Left ventricle myocardium inferior (tissue), 1 donor: ENCODE results near the gene EPHA2. TPM values are rescaled to one million over a fixed set of nuclear protein-coding genes. Genes with fewer than 3 reads are reported as not detected.

Source experiments
- DNase-seq: peaks from one replicate; pipeline ENCODE4 v3.0.0-alpha.2; 2020
- H3K27ac ChIP-seq: fragments of 200-600 bp; replicated peaks from 2 replicates; pipeline ENCODE4 v1.8.0; 2021
- H3K27me3 ChIP-seq: fragments of 200-600 bp; 2 replicates; pipeline ENCODE4 v1.8.0; 2021; ENCODE audit warnings: low read depth
- H3K36me3 ChIP-seq: fragments of 200-600 bp; 2 replicates; pipeline ENCODE4 v1.8.0; 2021
- H3K4me1 ChIP-seq: fragments of 200-600 bp; 2 replicates; pipeline ENCODE4 v1.8.0; 2021
- H3K4me3 ChIP-seq: fragments of 200-600 bp; 2 replicates; pipeline ENCODE4 v1.8.0; 2021; ENCODE audit warnings: mild to moderate bottlenecking, moderate library complexity
- H3K9me3 ChIP-seq: fragments of 200-600 bp; replicated peaks from 2 replicates; pipeline ENCODE4 v1.8.0; 2021
- CTCF ChIP-seq: fragments of 200-600 bp; IDR thresholded peaks from 2 replicates; pipeline ENCODE4 v1.8.0; 2021; ENCODE audit warnings: antibody characterized with exemption, mild to moderate bottlenecking, borderline replicate concordance
- intact Hi-C: fragments of 100-400 bp; cut with micrococcal nuclease; formaldehyde crosslinking; loops from one replicate; pipeline ENCODE4 v1.11.0; 2022
- total RNA-seq: library from RNA; stranded (reverse); fragmentation: NEBNext Ultra II Directional; extraction: Animal tissue kit (Norgen Biotek cat#: 25700); gene quantifications from one replicate; pipeline ENCODE4 v1.2.1, GENCODE V29; 2021
- donor health status: DM: no; HTN: yes; CAD: no; lungs with severe emphysema.

The EPHA2 gene
- total RNA-seq, 1 donor from 2014 or later: 9.6 TPM

GRCh38 chr1:16077406-16078245 is 78.2 kb downstream of the EPHA2 start:
- no peak for TF ChIP-seq CTCF
- intact Hi-C loops: loop anchor here (2.0 to 5.0 kb wide), 2 partner anchors 109 to 165 kb away; no protein-coding TSS in a partner anchor

GRCh38 chr1:16076865-16077238 is 79.0 kb downstream of the EPHA2 start:
- TF ChIP-seq CTCF: no peak
- H3K9me3 ChIP-seq: no peaks in the 10 kb centered on the region
- peaks cover 16% of the 10 kb centered on the region for H3K27me3 ChIP-seq
- H3K36me3 ChIP-seq: no peaks in the 10 kb centered on the region
- H3K4me1 ChIP-seq: peaks cover 64% of the 10 kb centered on the region
- H3K27ac ChIP-seq: peak overlapping the region; percentile 64
- DNase-seq: peak; percentile 45
- H3K4me3 ChIP-seq: no peak overlapping the region
- intact Hi-C loops: loop anchor here (5.0 kb wide), 1 partner anchor 165 kb away; no protein-coding TSS in a partner anchor

More at GRCh38 chr1:16077406-16078245, 78.2 kb downstream of the EPHA2 start:
- no peak overlapping the region for H3K4me3 ChIP-seq
- H3K27me3 ChIP-seq: peaks cover 11% of the 10 kb centered on the region
- H3K9me3 ChIP-seq: no peaks in the 10 kb centered on the region
- no peaks in the 10 kb centered on the region for H3K36me3 ChIP-seq
- peak overlapping the region; percentile 64 for H3K27ac ChIP-seq
- H3K4me1 ChIP-seq: peaks cover 71% of the 10 kb centered on the region
- no peak for DNase-seq

GRCh38 chr1:16076031-16076864 is 79.6 kb downstream of the EPHA2 start:
- peaks cover 58% of the 10 kb centered on the region for H3K4me1 ChIP-seq
- TF ChIP-seq CTCF: no peak
- peak overlapping the region; percentile 64 for H3K27ac ChIP-seq
- peaks cover 16% of the 10 kb centered on the region for H3K27me3 ChIP-seq
- intact Hi-C loops: loop anchor here (5.0 kb wide), 1 partner anchor 166 kb away; no protein-coding TSS in a partner anchor
- DNase-seq: no peak
- H3K9me3 ChIP-seq: no peaks in the 10 kb centered on the region
- no peak overlapping the region for H3K4me3 ChIP-seq
- no peaks in the 10 kb centered on the region for H3K36me3 ChIP-seq

GRCh38 chr1:16075337-16076030 is 80.4 kb downstream of the EPHA2 start:
- Histone ChIP-seq H3K27ac (no peak overlapping the region), H3K27me3 (peaks cover 16% of the 10 kb centered on the region), H3K9me3 (no peaks in the 10 kb centered on the region), H3K36me3 (no peaks in the 10 kb centered on the region), H3K4me1 (peaks cover 50% of the 10 kb centered on the region), H3K4me3 (no peak overlapping the region)
- intact Hi-C loops: loop anchor here (5.0 kb wide), 1 partner anchor 167 kb away; no protein-coding TSS in a partner anchor
- no peak for TF ChIP-seq CTCF
- DNase-seq: peak; percentile 65

Other genes starting within 250 kb of the EPHA2 start
- 24.7 TPM for gene ZBTB17, start 180.0 kb downstream of the EPHA2 start, total RNA-seq
- gene SRARP, start 151.8 kb downstream of the EPHA2 start, total RNA-seq: 1.0 TPM
- 4,061 TPM for gene HSPB7, start 138.0 kb downstream of the EPHA2 start, total RNA-seq
- gene CLCNKA, start 134.0 kb downstream of the EPHA2 start, total RNA-seq: 0.16 TPM
- 1.3 TPM for gene CLCNKB, start 112.3 kb downstream of the EPHA2 start, total RNA-seq
- gene FAM131C, start 82.4 kb downstream of the EPHA2 start, total RNA-seq: 5.4 TPM
- gene ARHGEF19, start 56.6 kb upstream of the EPHA2 start, total RNA-seq: 2.2 TPM
- 9.7 TPM for gene CPLANE2, start 81.1 kb upstream of the EPHA2 start, total RNA-seq
- gene FBXO42, start 196.4 kb upstream of the EPHA2 start, total RNA-seq: 18.6 TPM
- gene SZRD1, start 211.2 kb upstream of the EPHA2 start, total RNA-seq: 97.3 TPM